Activated B cell treated with CpG ODN at 0.5 μM for 24 hours (primary cell): ENCODE results near the gene RPLP2. TPM values are rescaled to one million over a fixed set of nuclear protein-coding genes. Genes with fewer than 3 reads are reported as not detected.
A peak's percentile ranks its signal among the peaks of the same experiment; 100 is the strongest.

Source experiments
- ATAC-seq: fragments of 200-7000 bp; cut with Tn5 transposase; one replicate; pipeline ENCODE4 v1.10.0; 2021; ENCODE audit warnings: low read depth, mild to moderate bottlenecking, moderate library complexity
- CTCF ChIA-PET: fragments of 350-600 bp; sonication (Branson Sonifier 250); formaldehyde crosslinking; loops from one replicate; lab custom pipeline; 2021; ENCODE audit warnings: antibody characterized with exemption; lab: Charles Lee
- POLR2A ChIA-PET: fragments of 350-600 bp; sonication (Branson Sonifier 250); formaldehyde crosslinking; loops from one replicate; lab custom pipeline; 2021; ENCODE audit warnings: antibody characterized with exemption; lab: Charles Lee
- DNase-seq: peaks from one replicate; pipeline ENCODE4 v3.0.0; 2022
- H3K27ac Mint-ChIP-seq: one replicate; pipeline ENCODE4 v1.8.0; 2020; ENCODE audit warnings: mixed read lengths
- H3K27me3 Mint-ChIP-seq: one replicate; pipeline ENCODE4 v1.8.0; 2021; ENCODE audit warnings: mixed read lengths
- H3K36me3 Mint-ChIP-seq: one replicate; pipeline ENCODE4 v1.8.0; 2021; ENCODE audit warnings: low read depth, mixed read lengths
- H3K4me1 Mint-ChIP-seq: one replicate; pipeline ENCODE4 v1.8.0; 2021; ENCODE audit warnings: mixed read lengths
- H3K4me3 Mint-ChIP-seq: one replicate; pipeline ENCODE4 v1.8.0; 2020; ENCODE audit warnings: mild to moderate bottlenecking, mixed read lengths
- H3K9me3 Mint-ChIP-seq: one replicate; pipeline ENCODE4 v1.8.0; 2020; ENCODE audit warnings: mixed read lengths
- CTCF ChIP-seq: fragments of 200-600 bp; IDR thresholded peaks from one replicate; pipeline ENCODE4 v1.8.0; 2022; ENCODE audit warnings: antibody characterized with exemption, mild to moderate bottlenecking
- intact Hi-C: fragments of 100-400 bp; cut with micrococcal nuclease; formaldehyde crosslinking; loops from one replicate; pipeline ENCODE4 v1.15.1; 2024
- total RNA-seq: library from RNA; stranded (reverse); gene quantifications from 2 replicates; pipeline ENCODE4 v1.2.3, GENCODE V29; 2022

RPLP2 gene
- total RNA-seq, 1 donor from 2014 or later = 4,124 TPM

- no peak overlapping the region for H3K27ac Mint-ChIP-seq
- no peak for TF ChIP-seq CTCF
- intact Hi-C loops = loop anchor here (10.0 kb wide), 1 partner anchor 735 kb away; the partner anchor contains the start of gene DUSP8
- peaks cover 2% of the 10 kb centered on the region for H3K27me3 Mint-ChIP-seq
- ChIA-PET CTCF (no interaction called here), POLR2A (interaction anchor here (1.0 to 1.1 kb wide), 2 partner anchors 10 to 21 kb away, joined by 3 to 4 read pairs; partner anchors contain the start of gene PNPLA2)
- DNase-seq = no peak
- no peak for ATAC-seq
- peaks cover 34% of the 10 kb centered on the region for H3K4me1 Mint-ChIP-seq
- peaks cover 36% of the 10 kb centered on the region for H3K36me3 Mint-ChIP-seq
- peak overlapping the region; percentile 89 for H3K4me3 Mint-ChIP-seq
- no peaks in the 10 kb centered on the region for H3K9me3 Mint-ChIP-seq
Observed at GRCh38 chr11:839875-840617, 30.3 kb downstream of the RPLP2 start.

- POLR2A ChIA-PET = interaction anchor here (1.4 to 2.6 kb wide), 5 partner anchors 9 to 33 kb away, joined by 6 to 45 read pairs (median 17); partner anchors contain the start of genes CD151, PNPLA2 and RPLP2
Observed at GRCh38 chr11:841981-842369, 32.2 kb downstream of the RPLP2 start.

GRCh38 chr11:842370-843002 lies 32.7 kb downstream of the RPLP2 start, which contains the start of the genes POLR2L and TSPAN4:
Gene POLR2L (minus strand): TSS chr11:842529. CDS start chr11:842508, 21 bp downstream.
Gene TSPAN4 (plus strand): TSS chr11:842852. CDS start chr11:850305, 7,453 bp downstream.
- H3K9me3 Mint-ChIP-seq = no peaks in the 10 kb centered on the region
- DNase-seq (peak; percentile 92), ATAC-seq (peak; percentile 87)
- H3K4me1 Mint-ChIP-seq = peaks cover 35% of the 10 kb centered on the region
- intact Hi-C loops = loop anchor here (1.0 to 10.0 kb wide), 6 partner anchors 10 to 732 kb away; partner anchors contain the start of genes CD151, CHID1, DUSP8 and GATD1
- H3K27ac Mint-ChIP-seq = peak within 1 kb of the TSS; percentile 83
- POLR2A ChIA-PET = interaction anchor here (0.7 to 2.6 kb wide), 14 partner anchors 10 to 730 kb away, joined by 3 to 45 read pairs (median 5); partner anchors contain the start of genes CD151, CHID1, CRACR2B and DUSP8
- no peak for TF ChIP-seq CTCF
- CTCF ChIA-PET = interaction anchor here (1.2 to 1.3 kb wide), 2 partner anchors 8 to 23 kb away, joined by 4 read pairs; no protein-coding TSS in a partner anchor
- H3K36me3 Mint-ChIP-seq = peaks cover 34% of the 10 kb centered on the region
- H3K4me3 Mint-ChIP-seq = peak within 1 kb of the TSS; percentile 89
- peaks cover 5% of the 10 kb centered on the region for H3K27me3 Mint-ChIP-seq

More at GRCh38 chr11:841981-842369, 32.2 kb downstream of the RPLP2 start:
- peak overlapping the region; percentile 89 for H3K4me3 Mint-ChIP-seq
- H3K36me3 Mint-ChIP-seq = peaks cover 36% of the 10 kb centered on the region
- DNase-seq (no peak), ATAC-seq (peak; percentile 32)
- no peaks in the 10 kb centered on the region for H3K9me3 Mint-ChIP-seq
- intact Hi-C loops = loop anchor here (1.0 to 10.0 kb wide), 6 partner anchors 10 to 733 kb away; partner anchors contain the start of genes CD151, CHID1, DUSP8 and GATD1
- no peak for TF ChIP-seq CTCF
- CTCF ChIA-PET = no interaction called here
- peak overlapping the region; percentile 83 for H3K27ac Mint-ChIP-seq
- peaks cover 5% of the 10 kb centered on the region for H3K27me3 Mint-ChIP-seq
- peaks cover 35% of the 10 kb centered on the region for H3K4me1 Mint-ChIP-seq

GRCh38 chr11:843086-843734 lies 33.4 kb downstream of the RPLP2 start:
- intact Hi-C loops = loop anchor here (2.0 to 10.0 kb wide), 3 partner anchors 66 to 732 kb away; partner anchors contain the start of genes CHID1, DUSP8 and GATD1
- H3K4me1 Mint-ChIP-seq = peaks cover 35% of the 10 kb centered on the region
- no peak for TF ChIP-seq CTCF
- peak overlapping the region; percentile 72 for H3K4me3 Mint-ChIP-seq
- ChIA-PET CTCF (interaction anchor here (1.2 to 1.3 kb wide), 2 partner anchors 9 to 24 kb away, joined by 4 read pairs; no protein-coding TSS in a partner anchor), POLR2A (interaction anchor here (0.7 to 2.6 kb wide), 14 partner anchors 10 to 729 kb away, joined by 3 to 45 read pairs (median 5); partner anchors contain the start of genes CD151, CHID1, CRACR2B and DUSP8)
- no peaks in the 10 kb centered on the region for H3K9me3 Mint-ChIP-seq
- H3K36me3 Mint-ChIP-seq = peaks cover 27% of the 10 kb centered on the region
- peaks cover 5% of the 10 kb centered on the region for H3K27me3 Mint-ChIP-seq
- ATAC-seq = peak; percentile 7
- DNase-seq = no peak
- H3K27ac Mint-ChIP-seq = no peak overlapping the region
